AG08396 (cell line): ENCODE measurements around the gene RRP1B.
"Not testable (repeated sequence)": the region's sequence is repeated elsewhere in the genome, so short reads cannot be mapped to it uniquely, and the experiment has no call there.

Experiments
- DNase-seq: peaks from one replicate; pipeline ENCODE4 v3.0.0; 2012; ENCODE audit warnings: low spot score, mixed read lengths

The RRP1B gene

DNA sequence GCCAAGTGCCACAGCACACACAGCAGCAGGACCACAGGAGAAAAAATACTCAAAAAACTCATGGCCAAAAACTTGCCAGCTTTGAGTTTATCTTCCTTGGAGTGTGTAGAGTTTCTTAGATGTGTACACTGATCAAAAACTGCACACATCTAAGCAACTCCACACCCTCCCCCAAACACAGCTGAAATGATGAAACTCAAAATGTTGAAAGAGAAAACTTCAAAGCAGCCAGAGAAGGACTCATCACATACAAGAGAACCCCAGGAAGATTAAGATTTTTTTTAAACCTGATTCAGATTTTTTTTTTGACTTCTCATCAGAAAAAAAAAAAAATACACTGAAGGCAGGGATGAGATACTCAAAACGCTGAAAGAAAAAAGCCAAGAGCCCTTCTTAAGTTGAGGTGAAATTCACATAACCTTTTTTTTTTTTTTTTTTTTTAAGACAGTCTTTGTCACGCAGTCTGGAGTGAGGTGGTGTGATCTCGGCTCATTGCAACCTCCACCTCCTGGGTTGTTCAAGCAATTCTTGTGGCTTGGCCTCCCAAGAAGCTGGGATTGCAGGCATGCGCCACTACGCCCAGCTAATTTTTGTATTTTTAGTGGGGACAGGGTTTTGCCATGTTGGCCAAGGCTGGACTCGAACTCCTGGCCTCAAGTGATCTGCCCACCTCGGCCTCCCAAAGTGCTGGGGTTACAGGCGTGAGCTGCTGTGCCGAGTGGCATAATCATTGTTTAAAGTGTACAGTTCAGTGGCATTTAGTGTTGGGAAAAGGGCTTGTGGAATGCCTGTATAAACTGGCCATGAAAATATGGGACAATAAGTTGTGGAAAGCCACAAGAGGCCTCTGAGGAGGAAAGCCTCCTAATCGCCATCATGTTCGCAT, 38.6 kb downstream of the RRP1B start:
- DNase-seq: no peak

DNA sequence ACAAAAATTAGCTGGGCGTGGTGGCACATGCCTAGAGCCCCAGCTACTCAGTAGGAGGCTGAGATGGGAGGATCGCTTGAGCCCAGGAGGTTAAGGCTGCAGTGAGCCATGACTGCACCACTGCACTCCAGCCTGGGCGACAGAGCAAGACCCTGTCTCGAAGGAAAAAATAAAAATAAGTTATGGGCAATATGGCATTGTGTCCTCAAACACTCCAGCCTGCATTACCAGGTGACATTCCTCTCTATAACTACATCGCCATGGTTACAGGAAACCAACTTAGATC, 40.1 kb downstream of the RRP1B start:
- DNase-seq: not testable (repeated sequence)

DNA sequence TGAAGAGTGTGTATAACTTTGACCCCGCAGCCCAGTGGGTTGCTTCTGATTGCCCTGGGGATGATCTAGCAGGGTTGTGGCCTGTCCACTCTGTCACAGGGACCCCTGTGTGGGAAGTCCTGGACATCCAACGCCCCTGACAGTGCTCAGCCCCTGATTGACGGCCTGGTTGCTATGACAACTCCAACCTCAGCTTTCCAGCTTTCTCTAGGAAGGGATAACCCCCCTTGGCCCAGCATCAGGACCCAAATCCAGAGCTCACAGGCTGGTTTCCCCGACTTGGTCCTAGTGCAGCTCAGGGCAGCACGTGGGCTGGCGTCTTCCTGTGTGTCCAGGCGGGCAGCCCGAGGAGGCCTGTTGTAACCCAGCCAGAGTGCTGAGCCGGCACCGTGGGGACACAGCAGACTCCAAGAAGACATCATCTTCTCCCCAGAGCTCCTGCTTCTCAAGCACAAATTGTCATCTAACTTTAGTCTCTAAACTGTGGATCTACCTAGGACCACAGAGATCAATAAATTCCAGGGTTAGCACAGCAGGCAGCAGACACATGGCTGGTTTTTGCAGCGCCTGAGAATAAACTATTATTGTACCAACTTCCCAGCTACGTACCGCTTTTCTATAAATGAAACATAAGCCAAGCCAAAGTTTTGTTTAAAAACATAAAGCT, 40.7 kb downstream of the RRP1B start:
- no peak for DNase-seq

DNA sequence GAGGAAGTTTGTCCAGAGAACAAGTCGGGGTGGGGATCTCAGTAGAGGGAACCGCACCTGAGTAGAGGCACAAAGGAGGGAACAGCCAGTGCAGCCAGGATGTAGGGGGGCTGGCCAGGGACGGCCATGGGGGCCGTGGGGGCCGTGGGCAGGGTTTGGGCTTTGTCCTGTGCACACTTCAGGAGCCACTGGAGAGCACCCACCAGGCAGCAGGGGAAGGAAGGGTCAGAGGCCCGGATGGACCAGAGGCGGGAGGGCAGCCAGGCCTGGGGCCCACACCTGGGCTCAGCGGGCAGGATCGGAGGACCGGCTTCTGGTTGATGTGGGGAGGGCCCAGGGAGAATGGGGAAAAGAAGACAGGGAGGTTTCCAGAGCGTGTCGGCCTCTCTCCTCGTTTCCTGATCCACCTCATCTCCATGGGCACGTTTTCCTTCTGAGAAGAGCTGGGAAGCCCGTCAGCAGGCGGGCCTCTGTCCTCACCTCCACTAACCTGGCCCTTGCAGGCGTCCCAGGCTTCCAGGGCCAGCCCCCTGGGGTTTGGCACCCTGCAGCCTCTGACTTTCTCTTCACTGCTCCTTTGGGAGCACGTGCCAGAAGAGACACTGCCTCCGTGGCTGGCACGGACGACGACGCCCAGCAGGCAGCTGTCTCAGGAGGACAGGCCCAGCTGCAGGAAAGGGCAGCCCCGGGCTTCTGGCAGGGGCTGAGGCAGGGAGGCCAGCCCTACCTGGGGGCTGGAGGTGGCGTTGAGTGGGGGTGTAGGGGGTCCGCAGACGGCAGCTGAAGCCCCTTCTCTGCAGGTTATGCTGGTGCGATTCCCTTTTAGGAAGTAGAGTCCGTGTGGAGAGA, 42.8 kb downstream of the RRP1B start:
- no peak for DNase-seq

DNA sequence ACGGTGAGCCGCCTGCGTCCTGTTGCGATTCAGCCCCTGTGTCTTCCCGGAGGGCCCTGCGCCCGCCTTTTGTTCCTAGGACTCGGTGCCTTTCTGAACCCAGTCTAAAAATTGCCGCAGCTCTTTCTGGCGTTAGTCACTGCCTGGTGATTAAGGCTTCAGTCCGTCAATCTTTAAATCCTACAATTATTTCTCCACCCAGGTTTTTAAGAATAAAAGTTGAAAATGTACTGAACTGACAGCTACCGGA, 43.4 kb downstream of the RRP1B start:
- DNase-seq: no peak

DNA sequence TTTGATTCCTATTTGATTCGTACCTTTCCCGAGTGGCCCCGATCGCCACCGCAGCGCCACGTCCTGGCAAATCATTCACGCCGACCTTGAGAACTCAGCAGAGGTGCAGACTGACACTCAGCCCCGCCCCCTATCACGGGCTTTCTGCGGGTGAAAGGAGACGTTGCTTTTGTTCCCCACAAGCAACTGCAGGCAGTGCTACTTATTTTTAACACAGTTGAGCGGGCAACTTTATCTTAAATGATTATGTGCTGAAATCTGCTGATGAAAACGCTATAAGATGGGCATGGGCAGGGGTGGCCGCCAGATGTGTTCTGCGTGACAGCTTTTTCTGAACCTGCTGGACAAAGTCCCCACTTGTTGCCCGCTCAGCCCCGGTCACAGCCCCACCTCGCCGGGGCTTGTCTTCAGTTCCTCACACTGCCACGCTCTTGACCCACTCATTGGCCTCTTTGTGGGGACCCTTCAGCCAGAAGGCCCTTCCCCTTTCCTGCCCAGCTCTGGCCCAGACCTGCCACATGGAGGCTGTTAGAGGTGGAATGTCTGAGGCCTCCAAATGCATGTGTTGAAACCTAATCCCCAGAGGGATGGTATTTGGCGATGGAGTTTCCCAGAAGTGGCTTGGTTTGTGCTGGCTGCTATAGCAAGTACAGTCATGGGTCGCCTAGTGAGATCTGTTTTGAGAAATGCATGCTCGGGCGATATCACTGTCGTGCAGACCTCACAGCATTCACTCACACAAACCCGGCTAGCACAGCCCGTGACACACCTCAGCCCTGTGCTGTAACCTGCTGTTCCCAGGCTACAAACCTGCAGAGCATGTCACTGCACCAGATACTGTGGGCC, 43.9 kb downstream of the RRP1B start:
- no peak for DNase-seq

DNA sequence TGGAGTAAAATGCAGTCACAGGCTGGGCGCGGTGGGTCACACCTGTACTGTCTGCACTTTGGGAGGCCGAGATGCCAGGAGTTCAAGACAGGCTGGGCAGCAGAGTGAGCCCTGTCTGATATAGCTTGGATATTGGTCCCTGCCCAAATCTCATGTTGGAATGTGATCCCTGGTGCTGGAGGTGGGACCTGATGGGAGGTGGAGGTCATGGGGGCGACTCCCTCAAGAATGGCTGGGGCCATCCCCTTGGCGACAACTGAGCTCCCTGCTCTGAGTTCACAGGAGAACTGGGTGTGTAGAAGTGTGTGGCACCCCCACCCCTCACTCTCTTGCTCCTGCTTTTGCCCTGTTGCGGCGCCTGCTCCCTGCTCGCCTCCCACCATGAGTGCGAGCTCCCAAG, 48.1 kb downstream of the RRP1B start:
- no peak for DNase-seq

DNA sequence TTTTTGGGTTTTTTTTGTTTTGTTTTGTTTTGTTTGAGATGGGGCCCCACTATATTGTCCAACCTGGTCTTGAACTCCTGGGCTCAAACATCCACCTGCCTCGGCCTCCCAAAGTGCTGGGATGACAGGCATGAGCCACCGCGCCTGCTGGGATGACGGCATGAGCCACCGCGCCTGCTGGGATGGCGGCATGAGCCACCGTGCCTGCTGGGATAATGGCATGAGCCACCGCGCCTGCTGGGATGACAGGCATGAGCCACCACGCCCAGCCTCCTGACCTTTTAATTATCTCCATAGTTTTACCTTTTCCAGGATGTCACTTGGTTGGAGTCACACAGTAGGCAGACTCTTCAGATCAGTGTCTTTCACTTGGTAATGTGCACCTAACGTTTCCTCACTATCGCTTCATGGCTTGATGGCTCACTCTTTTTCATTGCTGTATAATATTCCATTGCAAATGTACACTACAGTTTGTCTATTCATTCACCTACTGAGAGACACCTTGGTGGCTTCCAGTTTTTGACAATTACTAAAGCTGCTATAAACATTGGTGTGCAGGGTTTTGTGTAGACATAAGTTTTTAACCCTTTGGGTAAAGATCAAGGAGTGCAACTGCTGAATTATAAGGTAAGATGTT, 49.5 kb downstream of the RRP1B start:
- no peak for DNase-seq

DNA sequence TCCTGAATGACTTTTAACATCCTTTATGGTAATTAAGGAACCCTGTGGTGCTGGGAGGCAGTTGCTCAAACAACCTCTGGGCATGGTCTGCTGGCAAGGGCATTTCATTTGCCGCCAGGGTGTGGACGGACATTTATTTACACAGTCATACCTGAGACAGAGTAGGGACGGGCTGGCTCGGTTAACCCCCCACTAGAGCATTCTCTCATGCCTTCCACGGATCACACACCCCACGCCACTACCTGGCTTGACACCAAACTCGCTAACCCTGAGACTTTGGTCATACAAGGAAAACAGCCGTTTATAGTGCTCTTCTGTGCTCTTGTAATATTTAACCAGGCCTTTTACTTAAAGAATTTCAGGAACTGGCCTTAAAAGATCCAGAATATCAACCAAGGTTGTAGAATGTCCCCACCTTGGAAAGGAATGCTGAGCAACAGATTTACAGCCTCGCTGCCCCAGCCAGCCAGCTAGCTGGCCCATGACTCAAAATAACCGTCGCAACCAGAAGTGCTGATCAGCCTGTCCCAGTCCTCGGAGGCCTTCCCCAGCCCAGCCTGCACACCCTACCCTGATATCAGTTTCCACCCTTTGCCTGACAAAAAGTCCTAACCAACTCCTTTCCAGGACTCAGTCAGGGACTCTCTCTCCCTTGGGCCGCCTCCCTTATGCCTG, 53.0 kb downstream of the RRP1B start:
- DNase-seq: peak; percentile 57

DNA sequence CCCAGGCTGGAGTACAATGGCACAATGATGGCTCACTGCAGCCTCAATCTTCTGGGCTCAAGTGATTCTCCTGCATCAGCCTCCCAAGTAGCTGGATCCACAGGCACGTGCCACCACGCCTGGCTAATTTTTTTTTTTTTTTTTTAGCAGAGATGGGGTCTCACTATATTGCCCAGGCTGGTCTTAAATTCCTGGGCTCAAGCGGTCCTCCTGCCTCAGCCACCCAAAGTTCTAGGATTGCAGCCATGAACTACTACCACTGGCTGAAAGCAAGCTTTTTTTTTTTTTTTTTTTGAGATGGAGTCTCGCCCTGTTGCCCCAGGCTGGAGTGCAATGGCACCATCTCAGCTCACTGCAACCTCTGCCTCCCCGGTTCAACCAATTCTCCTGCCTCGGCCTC, 53.8 kb downstream of the RRP1B start:
- not testable (repeated sequence) for DNase-seq

DNA sequence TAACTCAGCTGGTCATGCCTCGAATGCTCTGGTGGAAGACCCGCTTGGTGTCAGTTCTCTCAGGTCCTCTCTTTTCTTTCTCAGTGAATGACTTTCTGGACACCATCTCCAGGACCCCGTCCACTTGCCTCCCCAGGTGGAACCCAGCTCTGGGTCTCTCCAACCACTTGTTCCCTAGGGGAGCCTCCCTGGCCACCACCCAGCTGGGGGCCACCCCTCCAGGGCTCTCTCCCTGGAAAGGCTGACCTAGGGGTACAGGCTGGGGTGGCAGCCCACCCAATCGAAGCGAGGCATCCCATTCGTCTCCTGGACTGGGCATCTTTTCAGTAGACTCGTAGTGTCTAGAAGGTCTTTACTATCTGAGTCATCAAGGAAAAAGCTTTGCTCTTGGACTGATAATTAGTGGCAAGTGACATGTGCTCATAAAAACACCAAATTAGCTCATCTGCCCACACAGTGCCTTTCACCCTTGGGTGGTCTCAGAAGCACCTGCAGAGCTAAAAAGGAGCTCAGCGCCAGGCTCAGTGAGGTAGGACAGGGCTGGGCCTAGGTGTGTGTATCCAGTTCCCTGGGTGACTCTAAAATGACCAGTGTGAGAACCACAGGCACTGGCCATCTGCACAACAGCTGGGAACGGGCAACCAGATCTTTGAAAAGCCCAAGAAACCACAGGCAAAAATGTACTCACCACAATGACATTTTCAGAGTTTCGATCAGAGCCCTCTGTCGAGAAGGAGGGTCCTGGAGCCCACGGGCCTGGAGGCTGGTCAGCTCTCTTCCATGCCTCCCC, 57.2 kb downstream of the RRP1B start:
- DNase-seq: no peak

DNA sequence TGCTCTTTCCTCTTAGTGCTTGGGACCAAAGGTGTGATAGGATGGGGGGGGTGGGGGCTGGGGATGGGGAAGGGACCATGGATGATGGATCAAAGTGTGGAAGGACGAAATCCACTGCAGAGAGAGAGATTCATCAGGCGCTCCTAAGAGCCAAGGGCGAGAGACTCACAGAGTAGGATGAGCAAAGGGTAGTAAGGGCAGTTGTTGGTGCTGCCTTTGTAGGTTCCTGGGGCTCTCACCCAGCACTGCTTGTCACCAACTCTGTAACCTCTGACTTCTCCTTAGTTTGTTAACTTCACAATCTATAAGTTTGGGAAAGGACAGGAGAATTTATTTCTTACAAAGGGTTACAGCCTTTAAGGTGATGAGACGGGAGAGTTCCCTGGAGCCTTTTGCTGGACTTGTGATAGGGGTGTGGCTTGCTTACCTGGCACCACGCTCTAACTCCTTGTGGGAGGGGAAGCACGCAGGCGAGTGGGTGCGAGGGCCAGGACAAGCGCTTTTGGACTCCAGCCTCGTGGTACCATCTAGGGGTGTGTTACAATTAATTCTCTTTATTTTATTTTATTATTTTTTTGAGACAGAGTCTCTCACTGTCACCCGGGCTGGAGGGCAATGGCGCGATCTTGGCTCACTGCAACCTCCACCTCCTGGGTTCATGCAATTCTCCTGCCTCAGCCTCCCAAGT, 58.0 kb downstream of the RRP1B start:
- no peak for DNase-seq

DNA sequence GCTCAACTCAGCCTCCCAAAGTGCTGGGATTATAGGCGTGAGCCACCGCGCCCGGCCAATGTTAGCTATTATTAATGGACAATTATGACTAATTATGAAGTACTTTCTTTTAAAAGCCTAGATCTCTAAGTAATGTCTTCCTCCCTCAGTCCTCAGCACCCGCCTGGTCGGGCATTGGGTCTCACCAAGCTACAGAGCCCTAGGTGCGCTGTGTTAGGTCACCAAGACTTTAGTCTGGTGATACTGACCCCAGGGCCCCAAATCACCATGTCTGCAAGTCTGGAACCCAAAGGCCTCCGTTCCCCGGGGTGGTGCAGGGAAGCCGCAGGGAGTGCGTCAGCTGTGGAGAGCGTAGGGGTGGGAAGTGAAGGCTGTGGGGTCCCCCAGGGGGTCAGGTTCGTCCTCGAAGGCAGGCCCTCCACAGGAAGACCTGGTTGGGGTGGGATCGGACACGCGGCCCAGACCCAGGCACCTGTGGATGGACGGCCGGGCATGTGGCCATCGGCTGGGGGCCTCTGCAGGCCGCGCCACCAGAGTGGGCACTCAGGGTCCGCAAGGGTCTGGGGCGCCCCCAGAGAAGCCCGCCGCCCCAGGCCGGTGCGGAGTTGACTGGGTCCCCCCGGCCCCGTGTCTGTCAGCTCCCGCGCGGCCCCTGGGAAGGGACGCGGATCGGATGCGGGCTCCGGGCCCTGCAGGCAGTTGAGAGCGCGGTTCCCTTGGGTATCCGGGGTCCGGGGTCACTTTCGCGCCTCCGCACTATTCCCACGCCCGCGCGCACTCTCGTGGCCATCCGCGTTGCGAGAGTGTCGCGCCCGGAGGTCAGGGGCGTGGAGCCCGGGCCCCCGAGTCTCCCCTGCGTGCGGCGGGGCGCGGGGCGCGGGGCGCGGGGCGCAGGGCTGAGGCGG, 58.9 kb downstream of the RRP1B start:
- DNase-seq: no peak

DNA sequence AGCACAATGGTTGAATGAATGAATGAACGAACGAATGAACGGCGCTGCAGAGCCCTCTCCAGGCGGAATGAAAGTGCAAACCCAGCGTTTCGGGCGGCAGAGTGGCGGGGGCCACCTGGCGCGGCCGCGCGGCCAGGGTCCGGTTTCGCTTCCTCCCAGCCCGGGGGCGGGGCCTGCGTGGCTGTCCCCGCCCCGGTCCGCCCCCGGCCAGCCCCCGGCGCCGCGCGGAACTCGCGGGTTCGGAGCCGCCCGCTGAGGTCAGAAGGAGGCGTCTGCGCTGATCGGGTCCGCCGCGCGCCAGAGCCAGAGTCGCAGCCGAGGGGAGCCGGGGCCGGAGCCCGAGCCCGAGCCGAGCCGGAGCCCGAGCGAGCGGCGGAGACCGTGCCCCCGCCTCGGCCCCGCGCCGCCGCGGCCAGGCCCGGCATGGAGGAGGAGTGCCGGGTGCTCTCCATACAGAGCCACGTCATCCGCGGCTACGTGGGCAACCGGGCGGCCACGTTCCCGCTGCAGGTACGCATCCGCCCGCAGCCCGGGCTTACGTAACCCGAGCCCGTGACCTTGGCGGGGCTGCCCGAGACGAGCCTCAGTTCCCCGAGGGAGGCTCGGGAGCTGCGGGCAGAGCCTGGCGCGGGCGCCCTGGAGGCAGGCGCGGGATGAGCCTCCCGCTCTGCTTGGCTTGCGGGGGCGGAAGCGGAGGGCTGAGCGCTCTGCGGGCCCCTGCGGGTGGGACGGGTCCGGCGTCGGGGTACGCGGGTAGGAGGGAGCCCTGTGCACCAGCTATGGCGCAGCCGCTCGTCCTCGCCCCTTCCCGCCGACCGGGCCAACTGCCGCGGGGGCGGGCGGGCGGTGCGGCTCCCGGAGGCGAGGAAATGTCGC, 59.8 kb downstream of the RRP1B start, which contains the start of gene PDXK:
Gene PDXK, plus strand, starts transcription at position 258 of the 876 bp plus-strand sequence. Its CDS starts 166 bp downstream, at position 424.
- peak; percentile 94 for DNase-seq

DNA sequence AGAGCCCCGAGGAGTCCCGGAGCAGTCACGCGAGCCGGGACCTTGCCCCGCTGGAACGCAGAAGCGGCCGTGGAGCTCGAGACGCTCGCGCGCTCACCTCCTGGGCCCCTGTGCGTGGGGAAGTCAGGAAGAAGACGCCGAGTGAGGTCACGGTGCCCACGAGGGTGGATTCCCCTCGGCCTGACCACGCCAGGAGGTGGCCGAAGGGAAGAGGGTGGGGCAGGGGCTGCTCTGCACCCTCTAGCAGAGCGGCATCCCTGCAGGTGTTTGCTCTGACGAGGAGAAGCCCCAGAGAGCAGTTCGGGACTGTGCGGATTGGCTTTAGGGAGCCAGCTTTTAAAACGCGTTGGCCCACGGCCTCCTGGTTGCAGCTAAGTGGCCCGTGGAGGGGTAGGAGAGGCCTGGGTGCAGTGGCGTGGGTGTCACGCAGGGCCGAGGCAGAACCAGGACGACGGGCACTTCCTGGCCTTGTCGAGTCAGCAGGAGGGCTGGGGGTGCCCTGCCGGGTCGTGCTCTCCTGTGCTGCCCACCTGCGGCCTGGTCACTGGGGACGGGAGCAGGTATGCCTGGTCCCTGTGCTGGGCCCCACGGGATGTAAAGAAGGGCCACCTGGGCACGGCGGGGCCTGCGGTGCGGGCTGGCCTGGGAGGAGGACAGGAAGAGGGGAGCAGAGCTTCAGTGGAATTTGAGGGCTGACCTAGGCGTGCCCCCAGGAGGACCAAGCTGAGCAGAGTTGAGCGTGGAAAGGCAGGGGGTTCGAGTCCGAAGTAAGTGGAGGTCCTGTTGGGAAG, 60.6 kb downstream of the RRP1B start:
- DNase-seq: no peak

DNA sequence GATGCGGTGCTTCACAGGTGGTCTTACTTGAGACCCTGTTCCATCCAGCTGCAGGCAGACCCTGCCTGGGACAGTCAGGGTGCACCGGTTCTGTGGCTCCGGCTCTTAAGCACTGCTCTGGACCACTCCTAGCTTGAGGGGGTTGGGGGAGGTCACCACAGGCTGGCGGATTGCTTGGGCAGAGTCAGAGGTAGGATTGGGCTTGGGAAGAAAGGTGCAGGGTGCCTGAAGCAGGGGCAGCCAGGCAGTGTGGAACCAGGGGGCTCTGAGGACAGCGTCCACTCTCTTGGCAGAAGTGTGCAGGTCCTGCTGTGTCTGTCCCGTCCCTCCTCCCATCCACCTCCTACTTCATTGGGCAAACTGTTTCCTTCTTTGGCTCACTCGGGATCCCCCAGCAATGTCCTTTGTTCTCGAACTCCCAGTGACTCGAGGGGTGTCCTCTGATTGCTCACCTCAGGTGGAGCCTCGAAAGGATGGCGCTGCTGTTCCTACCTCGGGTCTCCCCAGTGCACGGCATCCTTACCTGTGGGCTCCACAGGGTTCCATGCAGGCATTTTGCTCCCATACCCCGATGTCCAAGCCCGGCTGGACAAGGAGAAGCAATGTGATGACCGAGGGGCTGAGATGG, 61.3 kb downstream of the RRP1B start:
- DNase-seq: no peak
